A549 treated with AZD9567 at 1 μM for 4 hours (cell line): ENCODE results near the gene ORC1. TPM values are rescaled to one million over a fixed set of nuclear protein-coding genes. Genes with fewer than 3 reads are reported as not detected.

Experiments
- total RNA-seq: library from RNA; stranded (reverse); fragments of 200-300 nt; extraction: Qiagen RNA extraction; gene quantifications from 5 replicates; pipeline ENCODE4 v1.2.3, GENCODE V29; 2022; ENCODE audit not compliant: insufficient read depth

The ORC1 gene
- 19.7 to 24.8 TPM (median 20.3 TPM) in 5 replicates for total RNA-seq

DNA sequence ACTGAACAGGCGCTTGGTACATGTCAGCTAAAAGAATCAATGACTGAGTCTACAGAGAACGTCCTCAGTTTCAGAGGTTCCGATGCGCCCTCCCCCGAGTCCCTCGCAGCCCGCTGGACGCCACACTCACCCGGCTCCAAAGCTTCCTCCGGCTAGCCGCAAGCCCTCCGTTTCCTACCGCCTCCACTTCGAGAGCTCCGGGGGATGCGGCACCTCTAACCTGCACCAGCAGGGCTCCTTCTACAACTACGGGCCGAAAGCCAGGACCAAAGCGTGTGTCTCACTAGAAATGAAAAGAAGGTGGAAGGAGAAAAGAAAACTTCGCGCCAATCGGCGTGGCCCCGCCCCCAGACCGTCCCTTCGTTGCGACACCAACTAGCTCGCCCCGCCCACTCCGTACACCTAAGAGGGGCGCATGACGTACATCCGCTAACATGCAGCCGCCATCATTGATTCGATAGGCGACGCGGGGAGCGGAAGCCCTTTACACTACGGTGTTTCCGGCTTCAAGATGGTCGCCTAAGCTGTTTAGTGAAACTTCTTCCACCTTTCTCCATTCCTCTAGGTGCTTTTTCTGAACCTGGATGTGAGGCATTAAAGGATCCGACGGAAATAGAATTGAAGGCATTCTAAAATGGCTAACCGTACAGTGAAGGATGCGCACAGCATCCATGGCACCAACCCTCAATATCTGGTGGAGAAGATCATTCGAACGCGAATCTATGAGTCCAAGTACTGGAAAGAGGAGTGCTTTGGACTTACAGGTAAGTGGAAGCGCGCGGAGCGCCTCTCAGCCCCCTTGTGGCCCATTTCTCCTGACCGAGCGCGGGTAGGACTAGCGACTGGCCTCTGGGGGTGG lies at the start of gene ORC1, which contains the start of gene PRPF38A:
TSS of gene ORC1 (minus strand) at position 308 of the 859 bp plus-strand sequence. CDS start 2,200 bp downstream, outside the sequence.
TSS of gene PRPF38A (plus strand) at position 487 of the 859 bp plus-strand sequence. CDS start at position 635, 148 bp downstream.

DNA sequence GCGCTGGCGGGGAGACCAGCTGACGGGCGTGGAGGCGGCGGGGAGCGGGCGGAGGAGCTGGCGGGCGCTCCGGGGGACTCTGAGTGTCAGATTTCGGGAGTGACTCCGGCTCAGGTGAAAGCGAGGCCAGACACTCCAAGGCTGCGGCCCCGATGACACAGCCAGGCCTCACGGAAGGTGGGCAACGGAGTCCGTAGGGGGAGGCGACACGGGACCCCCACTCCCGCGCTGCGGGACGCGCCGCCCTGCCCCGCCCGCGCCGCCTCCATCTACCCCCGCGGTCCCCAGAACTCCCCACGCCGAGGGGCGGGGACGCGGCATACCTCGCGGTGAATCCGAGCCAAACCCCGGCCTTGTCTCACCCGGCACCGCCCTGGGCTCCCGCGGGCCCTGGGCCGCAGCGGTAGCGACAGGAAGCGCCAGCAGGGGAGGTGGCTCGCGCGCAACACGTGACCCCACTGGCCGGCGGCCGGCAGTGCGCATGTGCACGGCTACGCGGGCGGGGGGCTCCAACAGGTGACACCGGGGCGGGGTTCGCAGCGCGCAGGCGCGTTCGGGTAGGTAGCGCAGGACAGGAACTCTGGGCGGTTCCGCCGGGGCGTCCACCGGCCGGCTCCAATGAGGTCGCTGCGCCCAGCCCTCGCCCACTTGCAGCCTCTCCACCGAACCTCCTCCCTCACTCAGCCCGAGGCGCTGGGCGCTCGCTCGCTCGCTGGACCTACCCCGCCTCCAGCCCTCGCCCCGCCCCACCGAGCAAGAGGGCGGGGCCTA lies 38.3 kb downstream of the ORC1 start, which contains the start of gene CC2D1B:
TSS of gene CC2D1B (minus strand) at position 460 of the 771 bp plus-strand sequence. CDS start 1,585 bp downstream, outside the sequence.

Other genes starting within 250 kb of the ORC1 start
- gene CC2D1B, start 38.2 kb downstream of the ORC1 start, total RNA-seq, result 17.3 to 20.0 TPM (median 19.0 TPM) in 5 replicates
- 18.0 to 22.1 TPM (median 22.0 TPM) in 5 replicates for gene PRPF38A, start 179 bp upstream of the ORC1 start, total RNA-seq
- 22.6 to 46.7 TPM (median 23.8 TPM) in 5 replicates for gene TUT4, start 148.7 kb upstream of the ORC1 start, total RNA-seq
- not detected in 5 replicates for gene GPX7, start 197.9 kb upstream of the ORC1 start, total RNA-seq
- 0.20 to 0.51 TPM (median 0.34 TPM) in 4 of 5 replicates, not detected in the other for gene SHISAL2A, start 228.7 kb upstream of the ORC1 start, total RNA-seq